HG03571 (cell line): ENCODE measurements around the gene NFATC1.

ENCODE experiments used
- ATAC-seq: cut with Tn5 transposase; IDR thresholded peaks from one replicate; pipeline ENCODE4 v1.9.1; 2021; ENCODE audit not compliant: unreplicated experiment

NFATC1 gene

DNA sequence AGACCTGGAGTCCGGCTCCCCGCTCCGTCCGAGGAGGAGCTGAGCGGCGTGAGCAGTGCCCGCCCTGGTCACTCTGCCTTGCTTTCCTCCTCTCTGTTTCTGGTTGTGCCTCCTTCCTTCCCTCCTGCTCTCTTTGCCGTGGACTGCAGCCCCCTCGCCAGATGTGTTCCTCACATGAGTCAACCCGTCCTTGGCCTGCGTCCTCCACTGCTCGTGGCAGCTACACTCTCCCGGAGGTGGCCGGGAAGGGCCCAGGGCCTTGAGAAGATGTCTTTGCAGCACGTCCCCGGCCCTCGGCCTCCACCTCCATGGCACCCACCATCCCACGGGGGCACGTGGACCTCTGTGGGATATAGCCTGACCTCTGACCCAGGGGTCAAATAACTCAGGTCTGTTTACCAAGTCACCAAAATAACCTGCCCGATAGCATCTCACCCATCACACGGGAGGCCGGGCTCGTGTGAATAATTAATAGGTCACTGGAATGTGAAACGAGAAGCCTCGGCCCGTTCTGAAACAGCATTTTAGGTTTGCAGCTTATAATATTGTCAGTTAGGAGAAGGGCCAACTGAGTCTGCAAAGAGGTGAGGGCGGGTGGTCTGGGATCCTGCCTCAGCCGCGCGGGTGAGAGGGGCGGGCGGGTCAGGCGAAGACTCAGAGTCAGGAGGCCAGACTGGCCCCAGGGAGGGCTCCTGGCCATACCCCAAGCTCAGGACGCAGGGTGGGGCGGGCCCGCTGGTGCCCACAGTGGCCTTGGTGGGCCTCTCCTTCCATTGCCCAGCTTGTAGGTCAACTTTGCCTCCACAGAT is 42.6 kb downstream of the NFATC1 start:
- no peak for ATAC-seq

DNA sequence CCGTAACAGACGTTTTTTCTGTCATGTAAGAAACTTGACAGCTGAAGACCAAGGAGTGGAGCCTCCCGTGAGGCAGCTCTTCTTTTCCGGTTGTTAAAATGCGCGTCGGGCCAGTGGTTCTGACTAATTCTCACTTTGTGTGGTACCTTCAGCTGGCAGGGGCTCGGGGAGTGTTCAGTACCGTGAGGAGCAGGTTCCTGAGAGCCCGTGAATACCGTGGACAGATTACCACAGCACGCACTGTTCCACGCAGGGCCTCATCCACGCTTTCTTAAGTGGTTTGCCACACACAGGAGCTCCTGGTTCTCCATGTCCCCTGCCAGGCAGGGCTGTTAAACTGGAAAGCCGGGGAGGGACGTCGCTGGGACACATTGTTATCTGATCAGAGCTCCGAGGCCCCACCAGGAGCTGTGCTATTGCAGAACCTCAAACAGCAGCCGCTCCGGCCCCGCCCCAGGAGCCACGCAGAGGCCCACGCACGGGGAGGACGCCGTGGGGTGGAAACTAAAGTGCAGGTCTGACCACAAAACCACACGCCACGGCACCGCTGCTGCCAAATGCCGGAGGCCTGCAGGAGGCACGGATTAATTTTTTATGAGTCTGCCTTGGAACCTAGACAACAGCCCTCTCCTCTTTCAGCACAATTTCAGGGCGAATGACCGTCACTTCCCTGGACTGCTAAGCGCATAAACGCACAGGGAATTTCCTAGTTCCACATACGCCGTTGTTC is 43.3 kb downstream of the NFATC1 start:
- no peak for ATAC-seq

DNA sequence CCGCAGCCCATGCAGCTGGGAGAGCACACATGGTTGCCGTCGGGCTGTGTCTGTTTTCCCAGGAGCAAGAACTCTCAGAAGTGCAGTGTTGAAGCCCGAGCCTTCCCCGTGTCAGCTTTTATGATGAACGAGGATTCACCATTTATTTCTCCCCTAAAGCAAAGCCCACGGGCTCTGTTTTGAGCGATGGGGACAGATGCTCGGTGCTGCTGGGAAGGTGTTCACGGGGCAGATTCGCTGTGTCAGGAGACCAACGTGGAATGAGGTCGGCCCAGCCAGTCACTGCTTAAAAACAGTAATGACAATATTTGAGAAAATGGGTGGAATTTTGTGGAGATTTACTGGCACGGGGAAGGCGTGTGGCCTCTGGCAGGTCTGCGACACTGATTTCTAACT is 43.9 kb downstream of the NFATC1 start:
- ATAC-seq, result no peak

DNA sequence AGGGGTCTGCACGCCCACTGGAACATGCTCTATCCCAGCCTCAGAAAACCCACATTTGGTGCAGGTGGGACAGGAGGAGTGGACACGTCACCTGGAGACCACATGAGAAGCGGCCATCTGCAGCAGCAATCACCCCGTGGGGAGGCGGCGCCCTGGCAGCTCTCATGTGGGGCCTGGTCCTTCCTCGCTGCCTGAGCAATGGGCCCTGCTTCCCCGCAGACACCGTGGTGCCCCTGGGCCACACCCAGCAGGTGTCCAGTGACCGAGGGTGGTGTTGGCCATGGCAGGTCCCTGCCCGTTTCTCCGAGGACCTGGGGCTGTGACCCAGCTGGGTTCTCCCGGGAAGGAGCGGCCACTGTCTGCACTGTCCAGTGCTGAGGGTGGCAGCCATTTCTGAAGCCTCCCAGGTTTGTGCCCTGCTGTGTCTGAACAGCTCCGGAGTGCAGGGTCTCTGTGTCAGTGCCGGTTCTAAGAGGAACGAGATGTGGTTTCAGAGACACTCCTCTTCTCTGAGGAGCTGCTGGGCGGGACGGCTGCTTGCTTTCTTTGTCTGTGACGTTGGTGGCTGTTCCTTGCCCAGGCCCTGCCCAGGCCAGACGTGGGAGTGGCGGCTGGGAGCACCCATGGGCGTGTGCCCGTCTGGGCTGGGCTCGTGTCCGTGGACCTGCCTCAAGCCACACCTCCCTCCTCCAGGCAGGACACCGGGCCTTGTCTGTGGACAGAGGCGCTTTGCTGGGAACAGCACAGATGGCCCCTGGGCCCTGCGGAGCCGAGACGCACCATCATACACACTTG is 44.8 kb downstream of the NFATC1 start:
- no peak for ATAC-seq

- ATAC-seq, result no peak
These were observed 45.7 kb downstream of the NFATC1 start for GRCh38 chr18:79441420-79441819.

GRCh38 chr18:79442508-79443221 is 46.9 kb downstream of the NFATC1 start:
- no peak for ATAC-seq

DNA sequence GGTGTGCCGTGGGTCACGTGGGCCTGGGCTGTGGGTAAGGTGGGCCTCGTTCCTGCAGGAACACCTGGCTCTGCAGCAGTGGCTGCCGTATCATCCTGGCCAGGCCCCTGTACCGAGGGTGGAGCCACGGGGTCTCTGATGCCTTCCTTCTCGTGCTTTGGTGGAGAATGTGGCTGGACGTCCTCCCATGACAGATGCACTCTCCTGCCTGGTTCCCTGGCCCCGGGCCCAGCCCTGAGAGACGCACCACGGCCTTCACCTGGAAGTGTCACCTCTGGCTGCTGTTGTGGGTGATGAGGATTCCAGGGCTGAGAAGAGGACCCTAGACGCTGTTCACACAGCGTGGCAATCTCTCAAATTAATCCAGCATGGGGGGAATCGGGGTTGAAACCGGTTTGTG is 49.5 kb downstream of the NFATC1 start:
- ATAC-seq, result no peak

- ATAC-seq, result no peak
These were observed 50.2 kb downstream of the NFATC1 start for GRCh38 chr18:79445696-79446561.

GRCh38 chr18:79446931-79447330 is 51.2 kb downstream of the NFATC1 start:
- ATAC-seq, result no peak

- ATAC-seq, result no peak
These were observed 52.1 kb downstream of the NFATC1 start for GRCh38 chr18:79447703-79448367.

DNA sequence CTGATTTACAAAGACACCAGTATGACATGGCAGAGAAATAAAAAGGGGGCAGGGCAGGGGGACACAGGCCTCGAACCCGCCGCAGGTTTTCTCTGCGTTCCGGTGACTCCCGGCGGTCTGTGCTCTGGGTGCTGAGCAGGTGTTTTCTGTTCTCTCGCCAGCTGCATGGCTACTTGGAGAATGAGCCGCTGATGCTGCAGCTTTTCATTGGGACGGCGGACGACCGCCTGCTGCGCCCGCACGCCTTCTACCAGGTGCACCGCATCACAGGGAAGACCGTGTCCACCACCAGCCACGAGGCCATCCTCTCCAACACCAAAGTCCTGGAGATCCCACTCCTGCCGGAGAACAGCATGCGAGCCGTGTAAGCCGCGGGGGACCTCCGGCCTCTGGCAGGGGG is 52.9 kb downstream of the NFATC1 start:
- ATAC-seq, result no peak

- ATAC-seq, result no peak
These were observed 54.0 kb downstream of the NFATC1 start for GRCh38 chr18:79449551-79450288.

DNA sequence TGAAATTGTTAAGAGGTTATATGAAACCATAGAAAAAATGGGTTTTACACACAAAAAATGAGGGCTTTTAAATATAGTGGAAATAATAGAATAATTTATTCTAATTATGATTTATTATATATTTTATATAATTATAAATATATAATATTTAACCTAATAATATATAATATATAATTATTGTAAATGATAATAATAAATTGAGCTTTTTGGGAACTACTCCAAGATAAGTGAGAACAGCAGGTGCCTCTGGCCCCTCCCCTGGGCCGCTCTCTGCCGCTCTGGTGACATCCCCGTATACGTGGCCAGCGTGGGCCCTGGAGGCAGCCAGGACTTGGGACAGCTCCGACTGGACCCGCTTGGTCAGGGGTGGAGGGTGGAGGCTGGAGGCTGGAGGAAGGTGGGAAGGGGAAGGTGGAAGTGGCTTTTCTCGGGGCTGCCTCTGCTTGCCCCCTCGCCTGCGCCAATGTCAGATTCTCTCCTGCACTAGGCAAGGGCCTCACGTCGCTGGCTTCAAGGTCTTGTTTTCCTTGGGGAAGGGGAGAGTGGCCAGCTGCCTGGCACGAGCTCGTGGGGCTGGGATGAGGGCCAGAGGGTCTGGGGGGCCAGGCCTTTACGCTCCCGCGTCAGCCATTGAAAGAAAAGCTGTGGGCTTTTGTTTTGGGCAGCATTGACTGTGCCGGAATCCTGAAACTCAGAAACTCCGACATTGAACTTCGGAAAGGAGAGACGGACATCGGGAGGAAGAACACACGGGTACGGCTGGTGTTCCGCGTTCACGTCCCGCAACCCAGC is 54.8 kb downstream of the NFATC1 start:
- no peak for ATAC-seq

DNA sequence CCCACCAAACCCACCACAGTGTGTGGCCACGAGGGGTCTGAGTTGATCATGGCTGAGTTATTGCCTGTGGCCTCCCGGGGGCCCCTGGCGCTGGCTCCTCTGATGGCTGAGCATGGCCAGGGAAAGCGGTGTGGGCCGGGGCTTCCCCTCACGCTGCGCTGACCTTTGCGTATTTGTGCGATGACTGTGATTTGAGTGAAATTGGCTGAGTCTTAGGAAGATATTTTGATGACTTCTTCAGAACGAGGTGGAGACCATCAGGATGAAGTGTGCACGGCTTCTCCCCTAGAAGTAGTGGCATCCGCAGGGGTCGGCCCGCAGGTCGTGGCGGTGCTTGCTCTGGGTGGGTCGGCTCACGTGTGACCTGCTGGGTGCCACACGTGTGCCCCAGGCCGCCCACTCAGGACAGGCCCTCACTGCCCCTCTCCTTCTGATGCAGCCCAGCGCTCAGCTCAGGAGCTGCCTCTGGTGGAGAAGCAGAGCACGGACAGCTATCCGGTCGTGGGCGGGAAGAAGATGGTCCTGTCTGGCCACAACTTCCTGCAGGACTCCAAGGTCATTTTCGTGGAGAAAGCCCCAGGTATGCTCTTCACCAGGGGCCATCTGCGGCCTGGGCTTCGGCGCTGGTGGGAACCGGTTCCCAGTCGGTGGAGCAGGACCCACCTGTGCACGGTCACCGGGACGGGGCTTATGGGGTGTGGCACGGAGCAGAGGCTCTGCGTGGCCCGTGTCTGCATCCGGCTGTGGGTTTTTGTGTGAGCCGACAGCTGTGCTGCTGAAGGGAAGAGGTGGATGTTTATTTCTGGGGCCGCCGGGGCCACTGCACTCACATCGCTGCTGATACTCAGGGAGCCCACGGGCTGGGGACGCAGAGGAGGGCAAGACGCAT is 55.8 kb downstream of the NFATC1 start:
- ATAC-seq, result no peak

DNA sequence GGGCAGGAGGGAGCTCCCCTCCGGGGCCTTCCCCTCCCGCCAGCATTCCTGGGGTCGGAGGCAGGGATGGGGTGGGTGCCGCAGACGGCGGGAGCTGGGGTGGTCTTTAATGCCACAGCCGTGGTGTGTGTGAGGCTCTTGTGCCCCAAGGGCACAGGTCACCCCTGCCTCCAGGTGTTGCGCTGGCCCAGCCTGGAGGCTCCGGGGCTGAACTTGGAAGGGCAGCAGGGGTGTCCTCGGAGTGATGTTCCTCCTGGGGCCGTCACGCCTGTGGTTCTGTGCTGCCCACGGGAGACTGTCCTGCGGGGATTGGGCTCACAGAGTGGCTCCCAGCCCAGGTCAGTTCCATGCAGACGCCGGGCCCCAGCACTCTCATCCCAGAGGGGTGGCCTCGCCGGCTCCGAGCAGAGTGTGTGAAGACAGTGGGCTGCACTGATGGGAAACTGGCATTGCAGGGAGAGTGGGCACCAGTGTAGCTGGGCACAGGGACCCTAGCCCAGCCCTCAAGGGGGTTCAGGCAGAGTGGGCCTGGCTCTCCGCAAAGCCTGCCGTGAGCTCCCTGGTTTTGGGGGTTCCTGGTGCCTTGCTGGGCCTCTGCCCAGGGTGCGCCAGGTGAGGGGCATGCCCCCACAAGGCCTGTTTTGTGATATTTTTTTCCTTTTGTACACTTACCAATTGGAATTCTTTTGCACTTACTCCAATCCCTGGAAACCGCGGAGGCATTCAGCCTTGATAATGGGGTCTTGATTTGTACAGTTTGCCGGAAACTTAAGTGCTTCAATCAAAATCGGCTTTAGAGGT is 56.7 kb downstream of the NFATC1 start:
- ATAC-seq, result no peak

DNA sequence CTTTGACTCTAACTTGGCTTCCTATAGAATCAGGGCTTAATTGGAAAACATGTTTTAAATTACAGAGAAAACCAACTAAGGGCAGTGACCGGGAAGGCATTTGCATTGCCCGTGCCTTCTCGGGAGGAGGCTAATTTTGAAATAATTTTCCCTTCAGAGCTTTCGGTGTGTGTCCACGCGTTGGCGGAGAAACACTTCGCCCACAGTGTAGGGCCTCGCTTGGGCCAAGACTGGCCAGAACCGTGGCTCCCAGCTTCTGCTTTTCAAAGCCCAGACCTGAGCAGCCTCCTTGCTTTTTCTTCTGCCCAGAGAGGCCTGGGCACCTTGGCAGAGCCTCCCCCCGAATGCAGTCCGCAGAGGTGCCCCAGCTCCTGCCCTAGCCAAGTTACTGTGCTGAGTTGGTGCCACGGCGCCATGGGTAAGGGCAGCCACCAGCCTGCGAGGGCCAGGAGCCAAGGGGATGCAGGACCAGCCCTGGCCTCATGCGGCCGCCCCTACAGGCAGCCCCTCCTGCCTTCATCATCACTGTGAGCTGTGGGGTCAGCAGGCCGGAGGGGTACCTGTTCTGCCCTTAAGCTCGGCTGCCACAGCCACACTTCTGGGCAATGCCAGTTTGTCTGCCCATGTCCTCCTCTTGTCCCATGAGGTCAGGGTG is 57.4 kb downstream of the NFATC1 start:
- ATAC-seq, result no peak
